ENCODE data around the gene CEP164.
"Not testable (repeated sequence)": the region's sequence is repeated elsewhere in the genome, so short reads cannot be mapped to it uniquely, and the experiment has no call there.

Gene CEP164

GRCh38 chr11:117387992-117388755 lies 60.5 kb downstream of the CEP164 start:
- H3K4me3 ChIP-seq: no peak overlapping the region
- peak overlapping the region in 1 of 21 experiments; percentile 52 for H3K27ac ChIP-seq

- no peak overlapping the region for H3K4me3 ChIP-seq
- H3K27ac ChIP-seq: no peak overlapping the region
Observed at GRCh38 chr11:117390743-117391142, 63.1 kb downstream of the CEP164 start.

- Histone ChIP-seq H3K4me3 (no peak overlapping the region), H3K27ac (no peak overlapping the region)
Observed at GRCh38 chr11:117391181-117391580, 63.5 kb downstream of the CEP164 start.

- no peak overlapping the region for H3K4me3 ChIP-seq
- no peak overlapping the region for H3K27ac ChIP-seq
Observed at GRCh38 chr11:117392001-117392690, 64.5 kb downstream of the CEP164 start.

GRCh38 chr11:117392979-117393378 lies 65.3 kb downstream of the CEP164 start:
- Histone ChIP-seq H3K4me3 (no peak overlapping the region), H3K27ac (no peak overlapping the region)

GRCh38 chr11:117394221-117394925 lies 66.7 kb downstream of the CEP164 start:
- no peak overlapping the region for H3K4me3 ChIP-seq

GRCh38 chr11:117395476-117395875 lies 67.8 kb downstream of the CEP164 start:
- no peak overlapping the region for H3K4me3 ChIP-seq
- no peak overlapping the region for H3K27ac ChIP-seq

More at GRCh38 chr11:117394221-117394925, 66.7 kb downstream of the CEP164 start:
- H3K27ac ChIP-seq: no peak overlapping the region

GRCh38 chr11:117396970-117397369 lies 69.3 kb downstream of the CEP164 start:
- Histone ChIP-seq H3K27ac (no peak overlapping the region), H3K4me3 (no peak overlapping the region)

- not testable (repeated sequence) for H3K27ac ChIP-seq, H3K4me3 ChIP-seq
Observed at GRCh38 chr11:117398618-117399017, 71.0 kb downstream of the CEP164 start.

GRCh38 chr11:117399100-117399840 lies 71.6 kb downstream of the CEP164 start:
- not testable (repeated sequence) for H3K4me3 ChIP-seq, H3K27ac ChIP-seq

GRCh38 chr11:117405898-117406297 lies 78.2 kb downstream of the CEP164 start:
- H3K27ac ChIP-seq, H3K4me3 ChIP-seq: not testable (repeated sequence)

GRCh38 chr11:117407016-117407415 lies 79.4 kb downstream of the CEP164 start:
- Histone ChIP-seq H3K4me3 (no peak overlapping the region), H3K27ac (no peak overlapping the region)

- no peak overlapping the region for H3K4me3 ChIP-seq
Observed at GRCh38 chr11:117408356-117408755, 80.7 kb downstream of the CEP164 start.

GRCh38 chr11:117409511-117409910 lies 81.9 kb downstream of the CEP164 start:
- H3K27ac ChIP-seq: no peak overlapping the region
- no peak overlapping the region for H3K4me3 ChIP-seq

More at GRCh38 chr11:117408356-117408755, 80.7 kb downstream of the CEP164 start:
- no peak overlapping the region for H3K27ac ChIP-seq

GRCh38 chr11:117410238-117410637 lies 82.6 kb downstream of the CEP164 start:
- H3K27ac ChIP-seq: no peak overlapping the region
- H3K4me3 ChIP-seq: no peak overlapping the region

GRCh38 chr11:117410861-117411710 lies 83.4 kb downstream of the CEP164 start:
- H3K4me3 ChIP-seq: no peak overlapping the region
- no peak overlapping the region for H3K27ac ChIP-seq

GRCh38 chr11:117411736-117412135 lies 84.1 kb downstream of the CEP164 start:
- Histone ChIP-seq H3K4me3 (no peak overlapping the region), H3K27ac (no peak overlapping the region)

- H3K27ac ChIP-seq: no peak overlapping the region
- H3K4me3 ChIP-seq: no peak overlapping the region
Observed at GRCh38 chr11:117412176-117412575, 84.5 kb downstream of the CEP164 start.

GRCh38 chr11:117412653-117413275 lies 85.1 kb downstream of the CEP164 start:
- no peak overlapping the region for H3K4me3 ChIP-seq
- no peak overlapping the region for H3K27ac ChIP-seq
